ENCODE data around the gene PIP5K1B.

The PIP5K1B gene

GRCh38 chr9:68974901-68975300, 269.9 kb downstream of the PIP5K1B start:
- TF ChIP-seq REST (IDR thresholded peaks at IDR 0.05; ENCODE audit: low read depth), result no peak
- no peak for TF ChIP-seq TEAD4 (IDR thresholded peaks at IDR 0.05)
- TF ChIP-seq YY1 (IDR thresholded peaks at IDR 0.05; ENCODE audit: low read depth), result no peak
- no peak for TF ChIP-seq ZBTB7A (IDR thresholded peaks at IDR 0.05; ENCODE audit: low read depth)
- TF ChIP-seq FOXM1 (IDR thresholded peaks at IDR 0.05; ENCODE audit: borderline replicate concordance, low read depth), result no peak
- TF ChIP-seq MAX (IDR thresholded peaks at IDR 0.05), result no peak
- TF ChIP-seq EP300 (IDR thresholded peaks at IDR 0.05; ENCODE audit: borderline replicate concordance), result no peak
- TF ChIP-seq EGR1 (IDR thresholded peaks at IDR 0.05), result no peak
- TF ChIP-seq USF1 (IDR thresholded peaks at IDR 0.05), result no peak
- no peak for TF ChIP-seq RAD21 (IDR thresholded peaks at IDR 0.05; ENCODE audit: low read depth)
- TF ChIP-seq TAF1 (IDR thresholded peaks at IDR 0.05; ENCODE audit: low read depth), result no peak
- no peak for TF ChIP-seq CEBPB (IDR thresholded peaks at IDR 0.05)
- TF ChIP-seq CREB1 (IDR thresholded peaks at IDR 0.05; ENCODE audit: low read depth), result no peak
- TF ChIP-seq NFIC (IDR thresholded peaks at IDR 0.05), result no peak
- TF ChIP-seq TCF12 (IDR thresholded peaks at IDR 0.05; ENCODE audit: low read depth), result no peak

- TF ChIP-seq CEBPB (IDR thresholded peaks at IDR 0.05) (no peak), TEAD4 (IDR thresholded peaks at IDR 0.05) (no peak), CREB1 (IDR thresholded peaks at IDR 0.05; ENCODE audit: low read depth) (no peak), USF1 (IDR thresholded peaks at IDR 0.05) (no peak), EGR1 (IDR thresholded peaks at IDR 0.05) (no peak), ZBTB7A (IDR thresholded peaks at IDR 0.05; ENCODE audit: low read depth) (no peak), FOXM1 (IDR thresholded peaks at IDR 0.05; ENCODE audit: borderline replicate concordance, low read depth) (no peak), REST (IDR thresholded peaks at IDR 0.05; ENCODE audit: low read depth) (no peak), EP300 (IDR thresholded peaks at IDR 0.05; ENCODE audit: borderline replicate concordance) (no peak)
These were observed 270.5 kb downstream of the PIP5K1B start for GRCh38 chr9:68975365-68976043.

- TF ChIP-seq TCF12 (IDR thresholded peaks at IDR 0.05; ENCODE audit: low read depth), result no peak
- TF ChIP-seq CREB1 (IDR thresholded peaks at IDR 0.05; ENCODE audit: low read depth), result no peak
- TF ChIP-seq USF1 (IDR thresholded peaks at IDR 0.05), result no peak
- TF ChIP-seq EP300 (IDR thresholded peaks at IDR 0.05; ENCODE audit: borderline replicate concordance), result no peak
- no peak for TF ChIP-seq MAX (IDR thresholded peaks at IDR 0.05)
- no peak for TF ChIP-seq CEBPB (IDR thresholded peaks at IDR 0.05)
- no peak for TF ChIP-seq ZBTB7A (IDR thresholded peaks at IDR 0.05; ENCODE audit: low read depth)
- no peak for TF ChIP-seq EGR1 (IDR thresholded peaks at IDR 0.05)
- TF ChIP-seq RAD21 (IDR thresholded peaks at IDR 0.05; ENCODE audit: low read depth), result no peak
- no peak for TF ChIP-seq NFIC (IDR thresholded peaks at IDR 0.05)
These were observed 273.0 kb downstream of the PIP5K1B start for GRCh38 chr9:68978066-68978465.

GRCh38 chr9:68978501-68978900, 273.5 kb downstream of the PIP5K1B start:
- no peak for TF ChIP-seq RAD21 (IDR thresholded peaks at IDR 0.05; ENCODE audit: low read depth)
- no peak for TF ChIP-seq EP300 (IDR thresholded peaks at IDR 0.05; ENCODE audit: borderline replicate concordance)
- no peak for TF ChIP-seq TAF1 (IDR thresholded peaks at IDR 0.05; ENCODE audit: low read depth)
- TF ChIP-seq MAX (IDR thresholded peaks at IDR 0.05), result no peak
- TF ChIP-seq YY1 (IDR thresholded peaks at IDR 0.05; ENCODE audit: low read depth), result no peak
- no peak for TF ChIP-seq ZBTB7A (IDR thresholded peaks at IDR 0.05; ENCODE audit: low read depth)
- TF ChIP-seq TCF12 (IDR thresholded peaks at IDR 0.05; ENCODE audit: low read depth), result no peak
- TF ChIP-seq TEAD4 (IDR thresholded peaks at IDR 0.05), result no peak
- no peak for TF ChIP-seq USF1 (IDR thresholded peaks at IDR 0.05)
- TF ChIP-seq FOXM1 (IDR thresholded peaks at IDR 0.05; ENCODE audit: borderline replicate concordance, low read depth), result no peak
- TF ChIP-seq EGR1 (IDR thresholded peaks at IDR 0.05), result no peak
